Nucleus accumbens (tissue), 56 donors: ENCODE data around the gene PPA2.

ENCODE experiments used
- DNase-seq, 56 donors: peaks; one replicate each; lab custom pipeline; 2025; lab: John Stamatoyannopoulos, UW

Gene PPA2

DNA sequence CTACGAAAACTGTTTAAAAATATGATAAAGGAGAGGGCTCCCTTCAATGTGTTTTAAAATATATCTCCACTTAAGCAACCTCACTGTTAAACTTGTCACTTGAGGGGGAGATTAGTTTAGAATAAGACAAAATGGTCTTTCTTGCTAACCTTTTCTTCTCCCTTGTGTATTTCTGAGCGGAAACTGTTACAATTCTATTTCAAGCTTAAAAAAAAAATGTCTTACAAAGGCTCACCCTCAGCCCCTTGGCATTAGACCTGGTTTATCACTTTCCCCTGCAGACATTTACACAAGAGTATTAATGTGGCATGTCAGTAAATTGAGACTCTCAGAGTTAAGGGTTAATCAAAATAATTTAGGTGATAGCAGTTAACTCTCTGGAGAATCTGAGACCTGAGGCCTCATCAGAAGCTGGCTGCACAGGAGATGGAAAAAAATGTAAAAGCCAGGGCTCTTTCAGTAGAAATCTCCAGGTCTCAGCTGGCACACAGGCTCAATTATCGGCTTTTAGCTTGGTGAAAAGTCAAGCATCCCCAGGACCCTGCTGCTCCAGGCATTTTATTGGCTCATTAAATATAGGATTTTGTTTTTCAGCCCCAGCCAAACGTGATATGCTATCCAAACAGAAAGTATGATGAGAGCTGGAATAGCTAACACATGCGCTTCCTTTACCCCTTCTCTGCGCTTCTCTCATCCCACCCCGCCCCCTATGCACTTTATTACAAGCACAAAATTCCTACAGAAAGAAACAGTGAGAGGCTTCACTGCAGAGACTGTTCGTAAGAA lies 130.5 kb downstream of the PPA2 start:
- DNase-seq = no peak

DNA sequence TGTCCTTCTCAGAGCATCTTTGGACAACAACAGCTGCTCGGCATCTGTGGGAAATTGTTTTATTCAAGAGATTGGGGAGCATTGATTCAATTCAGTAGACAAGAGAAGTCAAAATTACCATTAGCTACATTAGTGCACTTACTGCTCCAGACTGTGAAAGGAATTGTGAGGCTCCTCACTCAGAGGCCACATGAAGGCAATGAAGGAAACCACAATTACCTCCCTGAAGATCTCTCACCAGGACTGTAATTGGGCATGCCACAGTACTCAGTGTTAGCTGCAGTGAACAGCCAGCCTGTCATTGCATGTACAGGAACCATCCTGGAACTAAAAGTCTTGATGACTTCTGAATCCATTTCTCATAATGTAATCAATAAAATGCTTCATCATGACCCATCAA lies 144.8 kb downstream of the PPA2 start:
- no peak for DNase-seq

DNA sequence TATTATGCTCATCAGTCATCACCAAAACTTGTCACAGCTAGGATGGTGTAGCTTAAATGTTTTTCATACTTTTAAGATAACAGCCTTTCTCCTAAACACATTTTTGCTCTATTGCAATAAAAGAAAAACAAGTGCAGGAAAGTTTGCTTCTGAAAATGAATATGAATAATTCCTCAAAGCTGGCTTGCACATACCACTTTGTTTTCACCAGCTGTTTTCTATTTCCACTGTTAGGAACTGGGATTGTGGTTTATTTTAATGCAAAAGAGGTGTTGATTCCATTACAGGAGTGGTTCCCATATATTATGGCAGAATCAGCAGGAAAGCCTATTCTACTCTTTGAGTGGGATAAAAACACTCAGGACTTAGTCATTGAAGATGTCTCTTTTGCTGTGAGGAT lies 145.9 kb downstream of the PPA2 start:
- DNase-seq = no peak

DNA sequence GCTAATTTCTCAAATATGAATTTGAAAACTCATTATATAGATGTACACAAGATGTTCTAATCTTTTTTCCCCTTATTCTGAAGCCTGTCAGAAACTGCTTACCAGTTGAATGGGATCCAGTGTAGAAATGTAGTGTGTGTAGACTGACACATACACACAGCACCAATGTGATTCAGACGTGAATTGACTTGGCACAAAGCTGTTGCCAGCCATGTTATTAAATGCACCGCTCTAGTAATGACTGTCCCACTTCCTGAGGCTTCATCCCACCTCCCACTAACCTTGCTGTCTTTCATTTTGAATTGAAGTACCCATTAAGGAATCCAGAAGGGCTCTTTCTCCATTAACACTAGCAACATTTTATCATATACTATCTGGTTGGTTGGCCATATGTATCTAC lies 146.6 kb downstream of the PPA2 start:
- DNase-seq = no peak
